H9 (cell line): ENCODE results near the gene LEKR1. TPM values are rescaled to one million over a fixed set of nuclear protein-coding genes. Genes with fewer than 3 reads are reported as not detected.
"Not testable (repeated sequence)": the region's sequence is repeated elsewhere in the genome, so short reads cannot be mapped to it uniquely, and the experiment has no call there.

Experiments used
- DNase-seq: peaks from one replicate; pipeline ENCODE4 v3.0.0-alpha.2; 2017
- H2AFZ ChIP-seq: one replicate; pipeline ENCODE4 v1.6.1; 2013; ENCODE audit warnings: mild to moderate bottlenecking, low read length, control low read depth, moderate library complexity
- H2AK5ac ChIP-seq: 2 replicates; pipeline ENCODE4 v1.6.1; 2013; ENCODE audit warnings: low read length, control low read depth, mixed read lengths; ENCODE audit not compliant: insufficient read length
- H2BK120ac ChIP-seq: one replicate; pipeline ENCODE4 v1.6.1; 2013; ENCODE audit warnings: low read depth, mild to moderate bottlenecking, low read length, control low read depth, inconsistent platforms; ENCODE audit not compliant: poor library complexity, severe bottlenecking
- H2BK12ac ChIP-seq: 2 replicates; pipeline ENCODE4 v1.6.1; 2013; ENCODE audit warnings: low read length, control low read depth, mixed read lengths, low read depth; ENCODE audit not compliant: insufficient read length
- H2BK15ac ChIP-seq: 2 replicates; pipeline ENCODE4 v1.6.1; 2013; ENCODE audit warnings: low read depth, low read length, control low read depth
- H2BK20ac ChIP-seq: one replicate; pipeline ENCODE4 v1.6.1; 2013; ENCODE audit warnings: low read depth, mild to moderate bottlenecking, low read length, control low read depth, inconsistent platforms; ENCODE audit not compliant: poor library complexity, severe bottlenecking
- H2BK5ac ChIP-seq: 2 replicates; pipeline ENCODE4 v1.6.1; 2013; ENCODE audit warnings: low read length, control low read depth, mixed read lengths; ENCODE audit not compliant: insufficient read length
- H3K14ac ChIP-seq: 2 replicates; pipeline ENCODE4 v1.6.1; 2013; ENCODE audit warnings: low read length, control low read depth; ENCODE audit not compliant: insufficient read depth
- H3K18ac ChIP-seq: 2 replicates; pipeline ENCODE4 v1.6.1; 2013; ENCODE audit warnings: low read depth, mild to moderate bottlenecking, mixed read lengths, low read length, control low read depth; ENCODE audit not compliant: insufficient read length
- H3K23ac ChIP-seq: 2 replicates; pipeline ENCODE4 v1.6.1; 2013; ENCODE audit warnings: low read length, control low read depth, mixed read lengths, low read depth; ENCODE audit not compliant: insufficient read length
- H3K23me2 ChIP-seq: 2 replicates; pipeline ENCODE4 v1.6.1; 2013; ENCODE audit warnings: low read depth, mild to moderate bottlenecking, mixed read lengths, low read length, control low read depth; ENCODE audit not compliant: insufficient read length, poor library complexity, severe bottlenecking
- H3K27ac ChIP-seq: 2 replicates; pipeline ENCODE4 v1.5.1; 2013; ENCODE audit warnings: low read length, control low read depth, mixed read lengths, low read depth; ENCODE audit not compliant: insufficient read length
- H3K27me3 ChIP-seq: 2 replicates; pipeline ENCODE4 v1.6.1; 2013; ENCODE audit warnings: low read length, control low read depth, inconsistent platforms; ENCODE audit not compliant: insufficient read depth
- H3K4ac ChIP-seq: 2 replicates; pipeline ENCODE4 v1.6.1; 2013; ENCODE audit warnings: low read depth, mild to moderate bottlenecking, control low read depth, inconsistent platforms, low read length, moderate library complexity
- H3K4me1 ChIP-seq: 2 replicates; pipeline ENCODE4 v1.6.1; 2013; ENCODE audit warnings: low read length, control low read depth, inconsistent platforms; ENCODE audit not compliant: insufficient read depth
- H3K4me2 ChIP-seq: 2 replicates; pipeline ENCODE4 v1.6.1; 2013; ENCODE audit warnings: low read length, control low read depth, mixed read lengths; ENCODE audit not compliant: insufficient read length, insufficient read depth
- H3K56ac ChIP-seq: 2 replicates; pipeline ENCODE4 v1.6.1; 2013; ENCODE audit warnings: low read depth, mild to moderate bottlenecking, mixed read lengths, low read length, control low read depth; ENCODE audit not compliant: insufficient read length
- H3K79me1 ChIP-seq: 2 replicates; pipeline ENCODE4 v1.6.1; 2013; ENCODE audit warnings: low read depth, mild to moderate bottlenecking, moderate library complexity, low read length, control low read depth, inconsistent platforms; ENCODE audit not compliant: insufficient read depth, poor library complexity, severe bottlenecking
- H3K79me2 ChIP-seq: 2 replicates; pipeline ENCODE4 v1.6.1; 2013; ENCODE audit warnings: low read length, control low read depth, inconsistent platforms; ENCODE audit not compliant: insufficient read depth
- H3K9ac ChIP-seq: 2 replicates; pipeline ENCODE4 v1.6.1; 2013; ENCODE audit warnings: low read length, control low read depth, mixed read lengths; ENCODE audit not compliant: insufficient read length; ENCODE audit errors: extremely low read depth
- H3K9me3 ChIP-seq: one replicate; pipeline ENCODE4 v1.6.1; 2013; ENCODE audit warnings: low read depth, low read length, inconsistent platforms; ENCODE audit not compliant: control insufficient read depth
- H3T11ph ChIP-seq: one replicate; pipeline ENCODE4 v1.6.1; 2013; ENCODE audit warnings: mild to moderate bottlenecking, low read length, control low read depth, inconsistent platforms
- H4K20me1 ChIP-seq: one replicate; pipeline ENCODE4 v1.6.1; 2013; ENCODE audit not compliant: control insufficient read depth, insufficient read length, insufficient read depth
- H4K5ac ChIP-seq: 2 replicates; pipeline ENCODE4 v1.6.1; 2013; ENCODE audit warnings: low read depth, mild to moderate bottlenecking, mixed read lengths, low read length, control low read depth; ENCODE audit not compliant: insufficient read length
- H4K8ac ChIP-seq: replicated peaks from 2 replicates; pipeline ENCODE4 v1.6.1; 2013; ENCODE audit warnings: low read length, control low read depth, mixed read lengths, low read depth; ENCODE audit not compliant: insufficient read length
- H4K91ac ChIP-seq: 2 replicates; pipeline ENCODE4 v1.6.1; 2013; ENCODE audit warnings: low read depth, mild to moderate bottlenecking, moderate library complexity, mixed read lengths, low read length, control low read depth; ENCODE audit not compliant: insufficient read length
- H3K27ac Mint-ChIP-seq, 3 experiments: 2 replicates in 2 of 3; 3 replicates in 1 of 3; pipeline ENCODE4 v1.8.0; 2020 to 2021; ENCODE audit warnings: mixed read lengths in 3 of 3, mild to moderate bottlenecking in 1 of 3, moderate library complexity in 1 of 3
- H3K27me3 Mint-ChIP-seq: 2 replicates; pipeline ENCODE4 v1.8.0; 2021; ENCODE audit warnings: low read depth, mild to moderate bottlenecking, moderate library complexity, mixed read lengths
- H3K36me3 Mint-ChIP-seq, 3 experiments: 2 replicates in 2 of 3; 3 replicates in 1 of 3; pipeline ENCODE4 v1.8.0; 2020 to 2021; ENCODE audit warnings: low read depth in 3 of 3, mixed read lengths in 3 of 3; ENCODE audit not compliant: insufficient read depth in 1 of 3
- H3K4me1 Mint-ChIP-seq, 2 experiments: 2 replicates each; pipeline ENCODE4 v1.8.0; 2020; ENCODE audit warnings: mixed read lengths in 2 of 2
- H3K4me3 Mint-ChIP-seq, 2 experiments: 2 replicates in 1 of 2; 3 replicates in 1 of 2; pipeline ENCODE4 v1.8.0; 2020 to 2021; ENCODE audit warnings: mild to moderate bottlenecking in 2 of 2, mixed read lengths in 2 of 2, moderate library complexity in 1 of 2
- H3K9me3 Mint-ChIP-seq, 2 experiments: 2 replicates in 1 of 2; 3 replicates in 1 of 2; pipeline ENCODE4 v1.8.0; 2020; ENCODE audit warnings: mild to moderate bottlenecking in 2 of 2, mixed read lengths in 2 of 2, moderate library complexity in 1 of 2
- CTCF ChIP-seq: fragments of 200-600 bp; sonication (generic); conservative IDR thresholded peaks from 3 replicates; pipeline ENCODE4 v1.8.0; 2021; ENCODE audit warnings: antibody characterized with exemption, mild to moderate bottlenecking
- WGBS: extraction: QIAGEN DNeasy Blood & Tissue Kit; methylation state at CpG from one replicate; pipeline ENCODE4 v1.1.7; 2013; ENCODE audit warnings: missing lambda C conversion rate, low lambda C conversion rate, mixed read lengths; ENCODE audit not compliant: insufficient read length; ENCODE audit errors: extremely low coverage; 5-methylcytosine and 5-hydroxymethylcytosine counted together
- total RNA-seq: library from RNA; stranded (reverse); gene quantifications from 2 replicates; pipeline ENCODE4 v1.2.1, GENCODE V29; 2021

The LEKR1 gene
- total RNA-seq, 1 experiment from 2014 or later: not detected

- Histone ChIP-seq H3K9me3 (no peaks in the 10 kb centered on the region), H3K27ac (no peak overlapping the region), H3K27me3 (no peaks in the 10 kb centered on the region), H3K14ac (no peak overlapping the region), H3K9ac (no peak overlapping the region), H2BK15ac (no peak overlapping the region), H2BK12ac (no peak overlapping the region), H2BK120ac (no peak overlapping the region), H2BK20ac (no peak overlapping the region), H3K23ac (no peak overlapping the region), H3K79me1 (no peaks in the 10 kb centered on the region), H3K4me2 (no peak overlapping the region), H3T11ph (no peak overlapping the region), H2AK5ac (no peak overlapping the region), H4K8ac (no peak overlapping the region), H3K4ac (no peak overlapping the region), H3K18ac (no peak overlapping the region), H4K91ac (no peak overlapping the region), H4K20me1 (no peaks in the 10 kb centered on the region), H2AFZ (no peak overlapping the region), H4K5ac (no peak overlapping the region), H3K23me2 (no peaks in the 10 kb centered on the region), H3K79me2 (no peaks in the 10 kb centered on the region), H2BK5ac (no peak overlapping the region), H3K4me1 (no peaks in the 10 kb centered on the region), H3K56ac (no peak overlapping the region)
- TF ChIP-seq CTCF: no peak
- H3K4me3 Mint-ChIP-seq: no peak overlapping the region
- H3K9me3 Mint-ChIP-seq: peaks cover 5 to 9% of the 10 kb centered on the region in 2 experiments; a peak in 4 of 5 replicates
- WGBS: no CpG with 5 or more reads among the region's 1 CpG
- H3K27ac Mint-ChIP-seq: no peak overlapping the region
- peaks cover 0 to 20% (median 6%) of the 10 kb centered on the region in 3 experiments; a peak in 5 of 7 replicates for H3K36me3 Mint-ChIP-seq
- DNase-seq: no peak
- H3K4me1 Mint-ChIP-seq: no peaks in the 10 kb centered on the region
- H3K27me3 Mint-ChIP-seq: peaks cover 3% of the 10 kb centered on the region; the same call in 1 of the 2 replicates
Measured at GRCh38 chr3:156797368-156797767, 28.8 kb upstream of the LEKR1 start.

- H3K27me3 Mint-ChIP-seq, H4K8ac ChIP-seq, H3K14ac ChIP-seq, DNase-seq, H3K56ac ChIP-seq, H2BK12ac ChIP-seq, H3K27ac ChIP-seq, H3K4me1 Mint-ChIP-seq, H3K9ac ChIP-seq, H3K23ac ChIP-seq, H2BK20ac ChIP-seq, H2AK5ac ChIP-seq, H3K79me2 ChIP-seq, H3K9me3 ChIP-seq, H3K4me3 Mint-ChIP-seq, H3K4ac ChIP-seq, H2BK120ac ChIP-seq, H3K18ac ChIP-seq, H3K23me2 ChIP-seq, H3K4me2 ChIP-seq, H2BK15ac ChIP-seq, H3K27me3 ChIP-seq, H3K27ac Mint-ChIP-seq, H3K4me1 ChIP-seq, H3K79me1 ChIP-seq, H2AFZ ChIP-seq, H4K20me1 ChIP-seq, H3K9me3 Mint-ChIP-seq, H3T11ph ChIP-seq, H2BK5ac ChIP-seq, H4K91ac ChIP-seq, H4K5ac ChIP-seq: not testable (repeated sequence)
- H3K36me3 Mint-ChIP-seq: peaks cover 0 to 20% (median 6%) of the 10 kb centered on the region in 3 experiments; a peak in 5 of 7 replicates
- WGBS: 100% methylated on average over 1 of the region's 4 CpGs
Measured at GRCh38 chr3:156800287-156800686, 25.9 kb upstream of the LEKR1 start.
